ENCODE measurements around the gene ZNF782.

- TF ChIP-seq POLR2AphosphoS5 (IDR thresholded peaks at IDR 0.05; ENCODE audit: borderline replicate concordance, low read depth, low read length) (no peak), EZH2 (IDR thresholded peaks at IDR 0.05) (no peak)
Observed at GRCh38 chr9:96818533-96818932, 35.8 kb downstream of the ZNF782 start.
